ENCODE results near the gene ATOX1.
"Not testable (repeated sequence)": the region's sequence is repeated elsewhere in the genome, so short reads cannot be mapped to it uniquely, and the experiment has no call there.

The ATOX1 gene

DNA sequence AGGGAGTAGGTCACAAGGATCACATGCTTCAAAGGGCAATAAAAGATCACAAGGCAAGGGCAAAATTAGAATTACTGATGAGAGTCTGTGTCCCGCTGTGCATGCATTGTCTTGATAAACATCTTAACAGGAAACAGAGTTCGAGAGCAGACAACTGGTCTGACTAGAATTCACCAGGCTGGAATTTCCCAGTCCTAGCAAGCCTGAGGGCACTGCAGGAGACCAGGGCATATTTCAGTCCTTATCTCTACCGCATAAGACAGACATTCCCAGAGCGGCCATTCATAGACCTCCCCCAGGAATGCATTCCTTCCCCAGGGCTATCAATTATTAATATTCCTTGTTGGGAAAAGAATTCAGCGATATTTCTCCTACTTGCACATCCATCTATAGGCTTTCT is 28.8 kb downstream of the ATOX1 start:
- DNase-seq, result not testable (repeated sequence)

DNA sequence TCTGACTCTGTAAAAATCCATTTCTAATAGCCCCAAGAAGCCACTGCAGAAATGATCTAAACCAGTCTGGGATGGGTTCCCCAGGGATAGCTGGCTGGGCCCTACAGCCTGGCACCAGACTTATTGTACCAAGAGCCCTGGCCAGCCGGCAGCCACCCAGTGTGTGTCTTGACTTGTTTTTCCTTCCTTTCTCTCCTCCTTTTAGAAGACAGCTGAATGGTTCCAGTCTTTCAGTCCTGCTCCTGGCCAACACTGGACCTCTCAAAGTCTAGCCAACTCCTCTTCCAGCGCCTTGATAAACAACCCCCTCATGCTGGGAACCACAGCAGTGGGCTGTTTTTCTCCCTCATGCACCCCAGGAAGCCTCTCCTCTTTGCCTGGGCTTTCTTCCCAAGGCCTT is 34.1 kb downstream of the ATOX1 start:
- DNase-seq, result no peak

DNA sequence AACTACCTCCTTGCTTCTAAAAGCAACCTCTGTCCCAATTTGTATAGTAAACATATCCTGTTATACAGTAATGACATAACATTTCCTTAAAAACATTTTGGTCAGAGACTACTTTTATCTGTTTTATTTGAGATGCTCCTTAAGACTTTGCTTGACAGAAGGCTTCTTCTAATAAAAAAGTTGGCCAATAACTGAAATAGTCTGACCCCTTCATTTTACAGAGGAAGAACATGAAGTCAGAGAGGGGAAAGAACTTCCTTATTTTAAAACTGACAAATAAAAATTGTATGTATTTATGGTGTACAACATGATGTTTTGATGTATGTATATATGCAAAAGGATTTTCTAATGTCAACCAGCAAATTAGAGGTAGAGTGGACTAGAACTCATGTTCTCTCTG is 35.9 kb downstream of the ATOX1 start:
- no peak for DNase-seq

DNA sequence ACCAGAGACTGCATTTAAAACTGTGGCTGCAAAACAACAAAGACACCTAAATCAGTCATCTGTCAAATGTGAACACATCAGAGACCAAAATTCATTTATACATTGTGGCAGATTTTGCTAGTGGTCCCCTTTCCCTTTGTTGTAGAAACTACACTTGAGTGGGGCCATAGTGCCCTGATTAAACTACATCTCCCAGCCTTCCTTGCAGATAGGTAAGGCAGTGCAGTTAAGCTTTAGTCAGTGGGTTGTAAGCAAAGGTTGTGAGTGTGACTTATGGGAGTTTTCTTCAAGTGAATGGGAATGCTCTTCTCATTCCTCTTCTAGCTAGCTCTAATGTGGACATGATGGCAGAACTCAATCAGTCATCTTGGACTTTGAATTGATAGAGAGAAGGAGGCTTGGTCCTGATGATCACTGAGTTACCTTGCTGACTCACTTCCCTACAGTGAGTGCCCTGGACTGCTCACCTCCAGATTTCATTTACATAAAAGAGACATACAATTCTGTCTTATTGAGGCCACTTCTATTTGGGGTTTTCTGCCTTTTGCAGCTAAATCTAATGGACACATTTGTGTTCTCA is 36.5 kb downstream of the ATOX1 start:
- no peak for DNase-seq

DNA sequence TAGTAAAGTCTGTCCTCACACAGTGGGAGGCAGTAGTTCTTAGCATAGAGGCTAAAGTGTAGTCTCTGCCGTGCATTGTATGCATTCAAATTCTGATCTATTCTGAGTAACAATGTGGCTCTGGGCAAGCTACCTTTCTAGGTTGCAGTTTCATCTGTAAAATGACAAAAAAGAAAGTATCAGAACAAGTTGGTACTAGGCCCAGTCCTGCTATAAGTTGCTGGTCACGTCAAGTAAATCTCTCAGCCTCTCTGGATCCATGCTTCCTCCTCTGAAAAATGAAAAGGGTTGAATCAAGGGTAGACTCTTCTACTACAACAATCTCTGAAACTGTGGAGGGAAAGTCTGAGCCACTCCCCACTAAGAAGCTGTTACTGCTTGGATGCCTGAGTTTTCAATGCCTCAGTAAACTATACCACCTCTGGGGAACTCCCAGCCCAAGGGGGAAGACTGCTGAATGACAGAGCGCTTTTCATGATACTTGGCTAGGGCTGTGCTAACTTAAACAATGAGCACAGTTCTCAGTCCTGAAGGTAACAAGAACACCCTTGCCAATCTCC is 37.3 kb downstream of the ATOX1 start:
- no peak for DNase-seq

DNA sequence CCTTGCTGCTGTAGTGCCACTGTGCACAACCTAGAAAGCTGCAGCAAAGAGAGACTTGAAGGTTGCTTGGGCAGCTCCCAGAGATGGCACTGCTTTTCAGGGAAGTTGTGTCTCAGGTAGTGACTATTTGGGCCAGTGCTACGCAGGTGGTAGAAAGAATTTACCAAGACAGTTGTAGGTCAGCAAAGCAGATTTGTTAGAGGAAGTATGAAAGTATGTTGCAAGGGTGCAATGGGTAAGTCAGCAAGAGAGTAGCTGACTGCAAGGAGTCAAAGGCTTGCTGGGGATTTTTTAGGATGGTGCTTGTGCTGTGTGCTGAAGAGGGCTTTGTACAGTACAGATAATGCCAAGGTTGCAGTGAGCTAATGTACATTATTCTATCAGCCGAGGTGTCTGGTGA is 38.2 kb downstream of the ATOX1 start:
- no peak for DNase-seq

DNA sequence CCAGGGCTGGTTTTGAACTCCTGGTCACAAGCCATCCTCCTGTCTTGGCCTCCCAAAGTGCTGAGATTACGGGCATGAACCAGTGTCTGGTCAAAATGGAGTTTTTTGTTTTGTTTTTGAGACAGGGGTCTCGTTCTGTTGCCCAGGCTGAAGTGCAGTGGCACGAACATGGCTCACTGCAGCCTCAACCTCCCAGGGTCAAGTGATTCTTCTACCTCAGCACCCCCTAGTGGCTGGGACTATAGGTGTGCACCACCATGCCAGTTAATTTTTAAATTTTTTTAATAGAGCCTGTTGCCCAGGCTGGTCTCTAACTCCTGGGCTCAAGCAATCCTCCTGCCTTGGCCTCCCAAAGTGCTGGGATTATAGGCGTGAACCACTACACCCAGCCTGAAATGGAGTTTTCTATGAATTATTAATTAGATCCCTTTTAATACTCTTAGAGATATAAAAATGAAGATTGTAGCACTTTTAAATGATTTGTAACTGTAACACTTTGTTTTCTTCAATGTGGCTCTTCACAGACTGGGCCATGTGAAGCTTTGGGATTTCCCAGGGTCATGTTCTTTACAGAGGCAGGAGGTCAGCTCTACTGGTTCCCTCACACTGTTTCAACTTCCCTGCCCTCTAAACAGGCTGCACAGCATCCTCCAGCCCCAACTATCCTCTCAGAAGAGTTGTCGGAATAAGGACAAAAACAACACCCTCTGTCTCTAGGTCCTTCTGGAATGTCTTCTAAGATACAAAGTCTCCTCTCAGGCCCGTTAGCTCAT is 39.0 kb downstream of the ATOX1 start:
- DNase-seq, result no peak

DNA sequence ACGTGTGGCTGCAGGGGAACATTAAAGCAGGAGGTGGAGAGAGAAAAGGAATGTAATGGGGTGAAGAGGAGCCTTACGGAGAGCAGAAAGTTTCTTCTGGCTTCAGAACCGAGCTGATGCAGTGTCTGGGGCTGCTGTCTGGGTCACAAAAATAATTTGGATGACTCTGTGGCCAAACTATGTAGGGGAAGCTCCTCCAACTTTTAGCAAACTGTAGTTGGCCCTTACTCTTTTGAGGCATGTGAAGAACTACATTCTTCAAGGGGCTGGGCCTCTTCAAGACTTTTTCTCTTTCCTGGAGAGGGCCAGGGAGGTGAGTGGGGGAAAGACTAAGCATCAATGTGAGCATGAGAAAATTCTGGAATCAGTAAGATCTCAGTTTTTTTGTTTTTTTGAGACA is 39.8 kb downstream of the ATOX1 start:
- DNase-seq, result no peak

DNA sequence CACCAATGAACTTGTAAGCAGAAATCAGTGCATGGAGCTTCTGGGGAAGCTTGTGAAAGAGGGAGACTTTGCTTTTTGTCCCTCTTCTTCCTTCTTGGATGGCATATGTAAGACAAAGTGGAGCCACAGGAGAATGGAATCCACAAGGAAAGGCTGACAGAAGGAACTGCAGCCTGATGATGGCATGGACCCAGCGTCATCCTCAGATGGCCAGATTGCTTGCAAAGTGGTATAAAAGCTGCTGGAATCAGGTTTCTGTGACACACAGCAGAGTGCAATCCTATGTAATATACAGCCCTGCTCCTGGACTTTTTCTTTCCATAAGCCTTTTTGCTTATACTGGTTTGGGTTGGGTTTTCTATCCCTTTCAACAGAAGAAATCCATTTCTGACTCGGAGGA is 40.3 kb downstream of the ATOX1 start:
- no peak for DNase-seq

DNA sequence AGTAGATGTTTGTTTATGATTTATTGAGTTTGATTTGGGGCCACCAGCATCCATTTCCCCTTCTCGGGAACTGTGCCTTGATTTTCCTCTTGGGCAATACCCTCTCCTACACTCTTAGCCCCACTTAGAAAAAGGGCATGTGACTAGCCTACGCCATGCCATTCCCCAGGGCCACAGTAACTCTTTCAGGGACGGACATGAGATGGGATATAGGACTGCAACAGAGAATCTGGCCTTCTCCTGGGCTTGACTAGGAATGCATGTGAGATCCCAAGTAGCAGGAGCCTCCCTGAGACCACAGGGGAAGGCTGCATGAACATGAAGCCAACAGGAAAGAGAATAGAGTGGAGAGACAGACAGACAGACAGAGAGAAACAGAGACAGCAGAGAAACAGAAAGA is 41.0 kb downstream of the ATOX1 start:
- no peak for DNase-seq

DNA sequence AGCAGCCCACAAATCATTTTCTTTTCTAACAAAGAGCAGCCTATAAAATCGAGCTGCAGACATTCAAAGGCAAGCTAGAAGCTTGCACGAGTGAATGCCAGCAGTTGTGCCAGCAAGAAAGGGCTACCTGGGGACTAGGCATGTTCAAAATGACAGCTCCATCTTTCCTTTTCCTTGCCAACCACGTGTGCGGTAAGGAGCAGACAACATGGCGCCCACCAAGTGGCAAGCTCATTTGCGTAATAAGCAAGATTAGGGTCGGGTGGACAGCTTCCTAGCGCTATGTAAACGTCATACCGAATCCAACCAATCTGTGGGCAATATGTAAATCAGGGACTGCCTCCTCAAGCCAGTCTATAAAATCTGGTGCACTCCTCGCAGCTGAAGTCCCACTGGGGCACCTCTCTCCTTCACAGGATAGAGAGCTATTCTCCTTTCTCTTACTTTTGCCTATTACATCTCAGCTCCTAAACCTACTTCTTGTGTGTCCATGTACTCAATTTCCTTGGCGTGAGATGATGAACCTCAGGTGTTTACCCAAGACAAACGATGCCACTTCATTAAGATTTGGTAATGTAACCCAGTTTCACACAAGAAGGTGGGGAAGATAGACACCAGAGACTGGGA is 49.2 kb downstream of the ATOX1 start:
- no peak for DNase-seq

DNA sequence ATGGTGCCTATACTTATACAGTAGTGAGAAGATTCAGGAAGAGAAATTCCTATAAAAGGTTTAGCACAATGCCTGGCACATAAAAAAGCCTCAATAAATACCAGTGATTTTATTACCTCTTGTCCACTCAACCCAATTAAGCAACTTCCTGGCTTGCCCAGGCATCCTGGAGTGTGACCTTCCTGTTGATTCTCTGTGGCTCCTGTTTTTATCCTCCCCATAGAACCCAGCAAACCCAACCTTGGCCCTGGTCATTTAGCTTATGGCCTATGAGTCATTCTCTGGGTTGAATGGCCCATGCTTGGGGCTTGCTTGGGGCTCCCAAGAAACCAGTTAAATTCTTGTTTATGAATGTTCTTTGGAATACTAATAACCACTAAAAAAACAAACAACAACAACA is 50.3 kb downstream of the ATOX1 start:
- DNase-seq, result no peak

DNA sequence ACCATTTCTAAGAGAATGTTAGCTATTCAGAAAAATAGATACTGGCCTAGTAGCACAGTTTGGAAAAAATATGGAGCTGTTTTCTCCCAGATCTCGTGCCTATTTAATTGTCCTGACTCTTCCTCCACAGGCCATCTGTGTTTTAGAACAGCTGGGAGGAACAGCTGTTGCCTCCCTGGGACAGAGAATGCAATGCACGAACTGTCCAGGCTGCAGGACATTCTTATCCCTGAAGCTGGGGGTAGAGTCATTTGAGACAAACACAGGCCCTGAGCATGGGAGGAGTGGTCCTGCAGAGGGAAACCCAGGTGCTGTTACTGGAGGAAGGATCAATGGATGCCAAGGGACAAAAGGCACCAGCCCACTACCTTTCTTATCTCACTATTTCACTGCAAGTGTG is 50.9 kb downstream of the ATOX1 start:
- no peak for DNase-seq

DNA sequence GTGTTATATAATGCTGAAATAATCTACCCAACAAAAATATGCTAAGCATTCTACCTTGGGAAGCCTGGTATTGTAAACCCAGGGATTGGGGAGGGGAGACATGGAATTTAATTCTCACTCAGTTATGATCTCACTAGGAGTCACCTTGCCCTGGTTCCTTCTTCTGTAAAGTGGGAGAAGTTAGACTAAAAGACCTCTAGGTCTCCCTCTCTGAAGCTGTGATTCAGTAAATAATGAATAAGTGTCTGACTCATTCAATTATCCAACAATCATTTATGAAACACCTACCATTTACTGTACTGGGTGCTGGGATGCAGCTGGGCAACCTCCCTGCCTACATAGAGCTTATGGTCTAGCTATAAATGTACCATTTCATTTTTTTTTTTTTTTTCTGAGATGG is 51.5 kb downstream of the ATOX1 start:
- no peak for DNase-seq

DNA sequence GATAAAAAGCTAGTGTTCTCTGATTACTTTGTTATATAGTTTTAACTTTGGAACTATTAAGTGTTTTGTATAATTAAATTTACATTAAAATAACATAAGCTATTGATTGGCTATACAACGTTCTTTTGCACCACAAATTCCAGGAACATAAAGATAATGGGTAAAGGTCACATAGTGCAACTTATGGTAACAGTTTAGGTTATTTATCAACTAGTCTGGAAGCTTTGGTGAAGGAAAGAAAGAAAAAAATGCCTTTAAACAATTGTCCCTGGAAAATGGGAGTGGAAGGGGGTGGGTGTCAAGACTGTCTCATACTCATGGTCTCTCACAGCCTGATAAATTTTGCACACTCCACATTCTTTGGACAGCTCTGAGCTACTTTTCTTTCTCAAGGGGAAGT is 54.7 kb downstream of the ATOX1 start:
- DNase-seq, result no peak

DNA sequence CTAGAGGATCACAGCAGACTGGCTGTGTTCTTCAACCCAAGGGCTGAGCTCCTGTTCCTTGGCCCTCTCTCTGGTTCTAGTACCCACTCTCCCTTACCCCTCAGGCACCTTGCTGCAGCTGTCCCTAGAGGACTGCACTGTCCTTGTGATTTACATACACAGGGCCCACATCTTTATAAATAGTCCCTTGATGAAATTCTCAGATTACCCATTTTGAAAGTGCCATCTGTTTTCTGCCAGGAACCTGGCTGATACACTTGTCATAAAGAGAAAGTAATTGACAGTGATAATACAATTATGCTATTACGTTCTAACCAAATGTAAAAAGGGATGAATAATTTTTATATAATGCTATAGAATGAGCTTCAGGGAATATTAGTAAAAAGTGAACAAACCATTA is 55.2 kb downstream of the ATOX1 start:
- no peak for DNase-seq

DNA sequence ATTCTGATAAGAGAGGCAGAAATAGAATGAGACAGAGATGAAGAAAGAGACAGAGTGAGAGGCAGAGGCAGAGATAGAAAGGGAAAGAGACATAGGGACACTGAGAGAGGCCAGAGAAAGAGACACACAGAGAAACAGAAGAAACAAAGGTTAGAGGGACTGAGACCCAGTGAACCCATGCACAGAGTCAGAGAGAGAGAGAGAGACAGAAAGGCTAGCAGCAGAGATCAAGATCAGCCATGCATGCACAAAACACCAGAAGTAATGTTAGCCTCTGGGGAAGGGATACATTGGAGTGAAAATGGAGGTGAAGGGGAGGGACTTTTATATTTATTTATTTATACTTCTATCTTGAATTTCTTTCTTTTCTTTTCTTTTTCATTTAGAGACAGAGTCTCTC is 57.6 kb downstream of the ATOX1 start:
- DNase-seq, result no peak

DNA sequence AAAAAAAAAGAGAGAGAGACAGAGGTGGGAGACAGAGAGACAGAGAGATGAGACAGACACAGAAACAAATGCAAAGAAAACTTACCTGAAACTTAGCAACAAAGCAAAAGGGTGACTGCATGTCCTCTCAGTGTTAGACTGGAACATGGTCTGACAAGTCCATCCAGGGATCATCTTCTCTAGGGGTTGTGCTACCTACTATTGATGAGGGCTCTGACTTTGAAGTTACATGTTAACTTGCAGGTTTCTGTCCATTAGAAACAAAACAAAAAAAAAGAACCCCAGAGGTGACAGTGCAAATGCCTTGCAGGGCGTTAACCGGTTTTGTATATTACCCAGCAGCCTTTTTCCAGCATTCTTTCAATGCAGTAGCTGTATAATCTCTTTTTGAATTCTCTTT is 58.1 kb downstream of the ATOX1 start:
- no peak for DNase-seq

DNA sequence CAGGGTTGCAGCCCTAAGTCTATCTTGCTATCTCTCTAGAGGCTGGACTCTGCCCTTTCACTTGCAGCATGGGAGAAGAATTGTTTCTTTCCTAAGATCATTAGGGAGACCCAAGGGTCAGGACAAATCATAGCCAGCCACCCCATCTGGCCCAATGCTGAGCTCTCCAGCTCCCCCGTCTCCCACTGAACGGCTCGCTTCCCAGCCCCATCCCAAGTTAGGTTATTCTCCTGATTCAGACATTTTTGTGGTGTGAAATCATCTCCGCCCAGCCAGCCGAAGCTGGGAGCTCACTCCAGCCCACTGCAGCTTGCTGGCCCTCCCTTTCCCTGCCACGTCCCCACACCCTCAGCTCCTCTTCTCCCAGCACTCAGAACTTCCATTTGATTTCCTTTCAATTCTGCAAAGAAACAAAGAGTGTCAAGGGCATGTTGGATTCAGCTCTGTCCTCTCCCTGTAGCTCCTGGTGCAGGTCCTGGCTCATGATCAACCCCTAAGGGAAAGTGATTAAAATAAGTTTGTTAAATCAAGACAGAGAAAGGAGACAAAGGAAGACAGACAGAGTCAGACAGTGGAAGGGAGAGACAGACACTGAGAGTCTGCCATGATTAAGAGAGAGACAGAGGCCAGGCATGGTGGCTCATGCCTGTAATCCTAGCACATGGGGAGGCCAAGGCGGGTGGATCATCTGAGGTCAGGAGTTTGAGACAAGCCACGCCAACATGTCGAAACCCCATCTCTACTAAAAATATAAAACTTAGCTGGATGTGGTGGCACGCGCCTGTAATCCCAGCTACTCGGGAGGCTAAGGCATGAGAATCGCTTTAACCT is 59.1 kb downstream of the ATOX1 start:
- DNase-seq, result no peak

DNA sequence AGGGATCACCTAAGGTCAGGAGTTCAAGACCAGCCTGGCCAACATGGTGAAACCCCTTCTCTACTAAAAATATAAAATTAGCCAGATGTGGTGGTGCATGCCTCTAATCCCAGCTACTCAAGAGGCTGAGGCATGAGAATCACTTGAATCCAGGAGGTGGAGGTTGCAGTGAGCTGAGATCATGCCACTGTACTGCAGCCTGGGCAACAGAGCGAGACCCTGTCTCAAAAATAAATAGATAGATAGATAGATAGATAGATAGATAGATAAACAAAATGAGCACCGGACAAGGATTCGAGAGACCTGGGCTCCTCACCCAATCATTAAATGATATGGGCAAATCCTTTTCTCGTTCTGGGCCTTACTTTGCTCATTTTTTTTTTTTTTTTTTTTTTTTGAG is 60.4 kb downstream of the ATOX1 start:
- not testable (repeated sequence) for DNase-seq

DNA sequence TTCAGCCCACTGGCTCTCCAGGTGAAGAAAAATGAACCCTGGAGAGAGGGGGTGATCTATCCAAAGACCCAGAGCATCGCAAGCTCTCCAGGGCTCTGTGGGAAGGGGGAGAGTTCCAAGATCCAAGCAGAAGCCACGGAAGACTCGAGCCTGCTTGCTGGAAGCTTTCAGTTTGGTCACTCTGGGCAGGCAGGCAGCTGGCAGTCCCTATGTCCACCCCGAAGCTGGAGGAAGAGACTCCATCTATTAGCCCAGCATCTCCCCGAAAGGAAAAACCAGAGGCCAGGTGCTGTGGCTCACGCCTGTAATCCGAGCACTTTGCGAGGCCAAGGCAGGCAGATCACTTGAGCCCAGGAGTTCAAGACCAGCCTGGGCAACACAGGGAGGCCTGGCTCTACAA is 61.0 kb downstream of the ATOX1 start:
- DNase-seq, result no peak

DNA sequence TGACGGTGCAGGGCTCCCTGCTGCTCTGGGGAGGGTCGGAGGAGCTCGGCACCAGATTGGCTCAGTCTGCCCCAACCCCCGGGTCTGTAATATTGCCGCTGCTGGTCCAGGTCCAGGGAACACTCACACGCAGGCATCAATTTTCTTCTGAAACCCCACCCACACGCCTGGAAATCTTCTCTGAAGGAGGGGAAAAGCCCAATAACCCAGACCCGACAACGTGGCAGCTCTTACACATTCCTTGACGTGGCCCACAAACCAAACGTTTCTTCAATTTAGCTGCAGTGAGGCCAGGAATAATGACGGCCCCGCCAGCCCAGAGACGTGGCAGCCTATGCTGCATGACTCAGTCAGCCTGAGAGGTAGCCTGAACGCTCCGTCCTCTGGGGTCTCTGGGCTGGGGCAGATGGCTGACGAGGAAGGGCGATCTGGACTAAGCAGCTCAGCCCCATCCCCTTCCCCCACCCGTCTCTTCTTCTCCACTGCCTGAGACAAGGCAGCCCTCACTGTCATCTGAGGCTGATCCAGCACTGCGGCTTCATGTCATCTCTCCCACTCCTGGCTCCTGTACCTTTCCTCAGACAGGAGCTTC is 61.9 kb downstream of the ATOX1 start:
- DNase-seq, result no peak

DNA sequence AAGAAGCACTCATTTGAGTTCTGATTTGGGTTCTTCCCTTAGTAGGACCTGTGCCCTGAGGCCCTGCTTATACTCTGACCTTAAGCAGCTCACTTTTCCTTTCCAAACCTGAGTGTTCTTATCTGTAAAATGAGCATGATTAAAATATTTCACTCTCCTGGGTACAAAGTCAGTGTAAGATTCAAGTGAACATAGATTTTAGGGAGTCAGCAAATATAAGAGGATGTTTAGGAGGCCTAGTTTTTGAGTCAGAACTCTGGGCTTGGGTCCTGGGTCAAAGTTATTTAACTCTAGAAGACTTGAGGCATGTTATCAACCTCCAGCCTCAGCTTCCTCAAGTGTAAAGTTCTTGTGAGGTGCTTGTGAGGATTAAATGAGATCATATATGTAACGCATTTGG is 63.0 kb downstream of the ATOX1 start:
- DNase-seq, result no peak
